ENCODE data around the gene ARL6IP6. TPM values are rescaled to one million over a fixed set of nuclear protein-coding genes. Genes with fewer than 3 reads are reported as not detected.

The ARL6IP6 gene
- total RNA-seq, 1 experiment from 2014 or later, result 38.9 TPM

GRCh38 chr2:152717228-152718075, 968 bp upstream of the ARL6IP6 start, which contains the start of gene PRPF40A:
Gene PRPF40A, minus strand, starts transcription at chr2:152717461. Its CDS starts 22 bp downstream, at chr2:152717439.
- POLR2A ChIA-PET, result interaction anchor here (0.6 to 0.7 kb wide), 3 partner anchors 197 to 664 kb away, joined by 3 to 9 read pairs (median 7); no protein-coding TSS in a partner anchor
- H3K9me3 ChIP-seq (ENCODE audit: control insufficient read depth, insufficient read depth, low read depth, low read length), result no peaks in the 10 kb centered on the region
- H3K27me3 ChIP-seq (ENCODE audit: control insufficient read depth, insufficient read depth, low read length), result no peaks in the 10 kb centered on the region
- H3K4me1 ChIP-seq (ENCODE audit: control insufficient read depth, insufficient read depth, low read length), result peaks cover 35% of the 10 kb centered on the region
- TF ChIP-seq REST (IDR thresholded peaks at IDR 0.05; ENCODE audit: insufficient read depth in 1 of 2, low read depth in 2 of 2, low read length in 1 of 2) (no peak), CTCF (IDR thresholded peaks at IDR 0.05) (no peak), SIN3A (IDR thresholded peaks at IDR 0.05; ENCODE audit: borderline replicate concordance, insufficient read depth, low read depth, low read length) (peak; percentile 5; the same call in 1 of the 2 replicates), TCF7L2 (IDR thresholded peaks at IDR 0.05; ENCODE audit: low read depth, low read length) (no peak), POLR2AphosphoS5 (IDR thresholded peaks at IDR 0.05; ENCODE audit: low read depth, low read length) (peak; percentile 81)
- no TSS peak for BruUV-seq (replicated peaks)
- DNase-seq (ENCODE audit: low read depth, low spot score) (peak; percentile 87), ATAC-seq (peak; percentile 85)
- H3K36me3 ChIP-seq (ENCODE audit: control insufficient read depth, insufficient read depth, low read length), result peaks cover 45% of the 10 kb centered on the region
- peak within 1 kb of the TSS; percentile 98 for H3K27ac ChIP-seq (ENCODE audit: low read length)
- H3K4me3 ChIP-seq (ENCODE audit: low read depth in 2 of 2, low read length in 2 of 2), result peak within 1 kb of the TSS; percentile 66 to 96
- CTCF ChIA-PET, result no interaction called here
- in situ Hi-C loops (cut with HindIII; ENCODE audit: low pct_unique_long_range_greater_than_20kb, low sequenced_read_pairs), result no loop called here
- intact Hi-C loops (cut with micrococcal nuclease; ENCODE audit: unreplicated experiment), result no loop called here

- CTCF ChIA-PET, result no interaction called here
- peak; percentile 39 for ATAC-seq
- DNase-seq (ENCODE audit: low read depth, low spot score), result no peak
- H3K27me3 ChIP-seq (ENCODE audit: control insufficient read depth, insufficient read depth, low read length), result no peaks in the 10 kb centered on the region
- H3K27ac ChIP-seq (ENCODE audit: low read length), result peak overlapping the region; percentile 98
- H3K36me3 ChIP-seq (ENCODE audit: control insufficient read depth, insufficient read depth, low read length), result peaks cover 30% of the 10 kb centered on the region
- TF ChIP-seq POLR2AphosphoS5 (IDR thresholded peaks at IDR 0.05; ENCODE audit: low read depth, low read length) (no peak), CTCF (IDR thresholded peaks at IDR 0.05) (no peak), REST (IDR thresholded peaks at IDR 0.05; ENCODE audit: insufficient read depth in 1 of 2, low read depth in 2 of 2, low read length in 1 of 2) (no peak), TCF7L2 (IDR thresholded peaks at IDR 0.05; ENCODE audit: low read depth, low read length) (no peak), SIN3A (IDR thresholded peaks at IDR 0.05; ENCODE audit: borderline replicate concordance, insufficient read depth, low read depth, low read length) (no peak)
- peak overlapping the region; percentile 66 to 96 for H3K4me3 ChIP-seq (ENCODE audit: low read depth in 2 of 2, low read length in 2 of 2)
- H3K4me1 ChIP-seq (ENCODE audit: control insufficient read depth, insufficient read depth, low read length), result peaks cover 34% of the 10 kb centered on the region
- intact Hi-C loops (cut with micrococcal nuclease; ENCODE audit: unreplicated experiment) (no loop called here), in situ Hi-C loops (cut with HindIII; ENCODE audit: low pct_unique_long_range_greater_than_20kb, low sequenced_read_pairs) (no loop called here)
- BruUV-seq (replicated peaks), result TSS peak; percentile 58
- POLR2A ChIA-PET, result no interaction called here
- no peaks in the 10 kb centered on the region for H3K9me3 ChIP-seq (ENCODE audit: control insufficient read depth, insufficient read depth, low read depth, low read length)
These were observed 657 bp downstream of the ARL6IP6 start for GRCh38 chr2:152718909-152719645.

Data from Panc1 (cell line).